Ishikawa (cell line): ENCODE data around the gene MSTO1.

Experiments
- CEBPB ChIP-seq: IDR thresholded peaks from 2 replicates; pipeline ENCODE4 v1.6.1; 2012
- CREB1 ChIP-seq: IDR thresholded peaks from 2 replicates; pipeline ENCODE4 v1.6.1; 2012; ENCODE audit warnings: low read depth
- EGR1 ChIP-seq: IDR thresholded peaks from 2 replicates; pipeline ENCODE4 v1.6.1; 2012
- EP300 ChIP-seq: IDR thresholded peaks from 2 replicates; pipeline ENCODE4 v1.6.1; 2012; ENCODE audit warnings: borderline replicate concordance
- FOXM1 ChIP-seq: IDR thresholded peaks from 2 replicates; pipeline ENCODE4 v1.6.1; 2012; ENCODE audit warnings: low read depth, borderline replicate concordance
- MAX ChIP-seq: IDR thresholded peaks from 2 replicates; pipeline ENCODE4 v1.6.1; 2012
- NFIC ChIP-seq: IDR thresholded peaks from 2 replicates; pipeline ENCODE4 v1.6.1; 2012
- RAD21 ChIP-seq: IDR thresholded peaks from 2 replicates; pipeline ENCODE4 v1.6.1; 2012; ENCODE audit warnings: low read depth
- REST ChIP-seq: IDR thresholded peaks from 2 replicates; pipeline ENCODE4 v1.6.1; 2012; ENCODE audit warnings: low read depth, mild to moderate bottlenecking
- TAF1 ChIP-seq: IDR thresholded peaks from 2 replicates; pipeline ENCODE4 v1.6.1; 2012; ENCODE audit warnings: low read depth, mild to moderate bottlenecking
- TCF12 ChIP-seq: IDR thresholded peaks from 2 replicates; pipeline ENCODE4 v1.6.1; 2012; ENCODE audit warnings: low read depth
- TEAD4 ChIP-seq: IDR thresholded peaks from 2 replicates; pipeline ENCODE4 v1.6.1; 2012
- USF1 ChIP-seq: IDR thresholded peaks from 2 replicates; pipeline ENCODE4 v1.6.1; 2012
- YY1 ChIP-seq: IDR thresholded peaks from 2 replicates; pipeline ENCODE4 v1.6.1; 2012; ENCODE audit warnings: low read depth
- ZBTB7A ChIP-seq: IDR thresholded peaks from 2 replicates; pipeline ENCODE4 v1.6.1; 2012; ENCODE audit warnings: low read depth

Gene MSTO1

GRCh38 chr1:155651861-155652661 is 42.0 kb downstream of the MSTO1 start:
- no peak for TF ChIP-seq CEBPB
- TF ChIP-seq TEAD4 = no peak
- TF ChIP-seq USF1 = no peak
- TF ChIP-seq MAX = no peak
- no peak for TF ChIP-seq FOXM1
- TF ChIP-seq EGR1 = no peak

- TF ChIP-seq REST = no peak
- no peak for TF ChIP-seq TCF12
- no peak for TF ChIP-seq MAX
- TF ChIP-seq YY1 = no peak
- no peak for TF ChIP-seq TAF1
- TF ChIP-seq EP300 = no peak
- no peak for TF ChIP-seq RAD21
- TF ChIP-seq CEBPB = no peak
- TF ChIP-seq CREB1 = no peak
- no peak for TF ChIP-seq TEAD4
- TF ChIP-seq ZBTB7A = no peak
- no peak for TF ChIP-seq USF1
- no peak for TF ChIP-seq EGR1
- no peak for TF ChIP-seq FOXM1
- TF ChIP-seq NFIC = no peak
Measured at GRCh38 chr1:155652951-155653350, 42.9 kb downstream of the MSTO1 start.

- TF ChIP-seq REST = no peak
Measured at GRCh38 chr1:155657463-155657862, 47.4 kb downstream of the MSTO1 start.
